SK-N-SH (cell line): ENCODE data around the gene AFAP1L1. TPM values are rescaled to one million over a fixed set of nuclear protein-coding genes. Genes with fewer than 3 reads are reported as not detected.

Experiments used
- CTCF ChIA-PET: fragments of 300-600, 350-600 bp; formaldehyde crosslinking; extraction: SDS; loops from one replicate; lab custom pipeline; 2021; lab: Yijun Ruan, JAX
- POLR2A ChIA-PET: fragments of 350-600 bp; sonication (Branson Sonifier 250); formaldehyde crosslinking; extraction: SDS; loops from one replicate; lab custom pipeline; 2020; ENCODE audit warnings: antibody characterized with exemption, inconsistent platforms; lab: Yijun Ruan, JAX
- DNase-seq: peaks from one replicate; pipeline ENCODE4 v3.0.0; 2012
- H2AFZ ChIP-seq: fragments of 200-600 bp; sonication (generic); 2 replicates; pipeline ENCODE4 v1.8.1; 2016; ENCODE audit warnings: antibody characterized with exemption, mild to moderate bottlenecking, low read depth
- H3F3A ChIP-seq: fragments of 200-600 bp; sonication (generic); replicated peaks from 2 replicates; pipeline ENCODE3; 2016; ENCODE audit warnings: antibody characterized with exemption, mild to moderate bottlenecking; ENCODE audit not compliant: insufficient read depth
- H3K27ac ChIP-seq, 2 experiments: fragments of 200-500 bp in 1 of 2; fragments of 200-600 bp in 1 of 2; sonication (Bioruptor generic) in 1 of 2; sonication (generic), shearing (Covaris generic) in 1 of 2; 2 replicates each; pipeline versions ENCODE4 v1.5.1 to v1.6.1; 2014 to 2016; ENCODE audit warnings: low read depth in 2 of 2, inconsistent platforms in 1 of 2, low read length in 1 of 2, mild to moderate bottlenecking in 1 of 2, mixed read lengths in 1 of 2
- H3K27me3 ChIP-seq: fragments of 200-600 bp; sonication (generic), shearing (Covaris generic); 2 replicates; pipeline ENCODE4 v1.6.1; 2016; ENCODE audit warnings: mixed run types; ENCODE audit not compliant: insufficient read depth
- H3K36me3 ChIP-seq, 2 experiments: fragments of 200-500 bp in 1 of 2; fragments of 200-600 bp in 1 of 2; sonication (Bioruptor generic) in 1 of 2; sonication (generic) in 1 of 2; replicated peaks in 1 of 2; 2 replicates each; pipeline versions ENCODE3 to v1.5.1; 2014 to 2016; ENCODE audit warnings: low read length in 1 of 2, mild to moderate bottlenecking in 1 of 2; ENCODE audit not compliant: insufficient read depth in 2 of 2, control insufficient read depth in 1 of 2
- H3K4me1 ChIP-seq, 2 experiments: fragments of 200-500 bp in 1 of 2; fragments of 200-600 bp in 1 of 2; sonication (Bioruptor generic) in 1 of 2; sonication (generic), shearing (Covaris generic) in 1 of 2; 2 replicates each; pipeline versions ENCODE4 v1.5.1 to v1.6.1; 2014 to 2016; ENCODE audit warnings: low read depth in 1 of 2, low read length in 1 of 2, mixed run types in 1 of 2; ENCODE audit not compliant: insufficient read depth in 2 of 2, control insufficient read depth in 1 of 2
- H3K4me2 ChIP-seq: fragments of 200-600 bp; sonication (generic), shearing (Covaris generic); 2 replicates; pipeline ENCODE4 v1.6.1; 2017; ENCODE audit warnings: mixed run types
- H3K4me3 ChIP-seq, 2 experiments: fragments of 200-500 bp in 1 of 2; fragments of 200-600 bp in 1 of 2; sonication (Bioruptor generic) in 1 of 2; sonication (generic), shearing (Covaris generic) in 1 of 2; 2 replicates each; pipeline versions ENCODE4 v1.5.1 to v1.8.1; 2014 to 2016; ENCODE audit warnings: low read depth in 2 of 2, inconsistent platforms in 1 of 2, low read length in 1 of 2, mild to moderate bottlenecking in 1 of 2, mixed read lengths in 1 of 2, moderate library complexity in 1 of 2
- H3K79me2 ChIP-seq: fragments of 200-600 bp; sonication (generic); 2 replicates; pipeline ENCODE4 v1.8.1; 2017; ENCODE audit warnings: mild to moderate bottlenecking; ENCODE audit not compliant: insufficient read depth
- H3K9ac ChIP-seq: fragments of 200-600 bp; sonication (generic); 2 replicates; pipeline ENCODE4 v1.6.1; 2017; ENCODE audit warnings: mixed run types
- H3K9me2 ChIP-seq: fragments of 200-600 bp; sonication (generic); 2 replicates; pipeline ENCODE4 v1.6.1; 2017; ENCODE audit warnings: mixed run types
- H3K9me3 ChIP-seq: fragments of 200-600 bp; sonication (generic); 2 replicates; pipeline ENCODE4 v1.6.1; 2017; ENCODE audit warnings: mixed run types, mild to moderate bottlenecking, moderate library complexity
- H4K20me1 ChIP-seq: fragments of 200-600 bp; sonication (generic); 2 replicates; pipeline ENCODE4 v1.6.1; 2017; ENCODE audit warnings: mild to moderate bottlenecking, mixed run types; ENCODE audit not compliant: insufficient read depth
- ELF1 ChIP-seq: IDR thresholded peaks from 2 replicates; pipeline ENCODE4 v1.4.0; 2012
- EZH2phosphoT487 ChIP-seq: fragments of 200-600 bp; sonication (generic); IDR thresholded peaks from 2 replicates; pipeline ENCODE4 v1.6.1; 2017; ENCODE audit warnings: low read depth, mixed run types, mild to moderate bottlenecking, antibody characterized with exemption, moderate library complexity, borderline replicate concordance
- FOSL2 ChIP-seq: IDR thresholded peaks from 2 replicates; pipeline ENCODE4 v1.4.0; 2012; ENCODE audit warnings: low read depth, mild to moderate bottlenecking, moderate library complexity, borderline replicate concordance
- GATA2 ChIP-seq: sonication (generic); formaldehyde crosslinking; IDR thresholded peaks from 2 replicates; pipeline ENCODE4 v1.5.0; 2020; ENCODE audit warnings: mild to moderate bottlenecking, missing genetic modification reagents
- JUND ChIP-seq: IDR thresholded peaks from 2 replicates; pipeline ENCODE4 v1.4.0; 2012
- MEF2A ChIP-seq: IDR thresholded peaks from 2 replicates; pipeline ENCODE4 v1.4.0; 2012; ENCODE audit warnings: low read depth, borderline replicate concordance
- NFIC ChIP-seq: IDR thresholded peaks from 2 replicates; pipeline ENCODE4 v1.4.0; 2012; ENCODE audit warnings: borderline replicate concordance
- NRF1 ChIP-seq: IDR thresholded peaks from 2 replicates; pipeline ENCODE4 v1.6.1; 2012; ENCODE audit warnings: low read depth, mild to moderate bottlenecking, low read length
- POLR2AphosphoS5 ChIP-seq: IDR thresholded peaks from 2 replicates; pipeline ENCODE4 v1.6.1; 2012; ENCODE audit warnings: low read depth, low read length
- RCOR1 ChIP-seq: fragments of 150-350 bp; IDR thresholded peaks from 2 replicates; pipeline ENCODE4 v1.6.1; 2017; ENCODE audit warnings: antibody characterized with exemption, low read length
- RXRA ChIP-seq: IDR thresholded peaks from 2 replicates; pipeline ENCODE4 v1.4.0; 2012; ENCODE audit warnings: low read depth, mild to moderate bottlenecking, borderline replicate concordance
- SIN3A ChIP-seq: IDR thresholded peaks from 2 replicates; pipeline ENCODE4 v1.6.1; 2012; ENCODE audit warnings: low read depth, mild to moderate bottlenecking, low read length, moderate library complexity, borderline replicate concordance
- SMC3 ChIP-seq: IDR thresholded peaks from 2 replicates; pipeline ENCODE4 v1.6.1; 2012; ENCODE audit warnings: low read depth, low read length, improper control_type of control experiment
- whole genome bisulfite sequencing: methylation state at CpG from one replicate; pipeline ENCODE4 v1.1.6; 2017; ENCODE audit warnings: low lambda C conversion rate; 5-methylcytosine and 5-hydroxymethylcytosine counted together
- polyA plus RNA-seq, 3 experiments: library from polyadenylated mRNA; depleted of rRNA; stranded (reverse); fragments of >200 nt; gene quantifications; 2 replicates each; pipeline ENCODE4 v1.2.3, GENCODE V29; 2012
- TF ChIP-seq, protein P1 (sequence below): IDR thresholded peaks from 2 replicates; pipeline ENCODE4 v1.4.0; 2012; ENCODE audit warnings: low read depth, borderline replicate concordance
- TF ChIP-seq, protein P2 (sequence below): IDR thresholded peaks from 2 replicates; pipeline ENCODE4 v1.6.1; 2012; ENCODE audit warnings: mild to moderate bottlenecking, low read depth, low read length, moderate library complexity
- TF ChIP-seq, protein P3 (sequence below): IDR thresholded peaks from 2 replicates; pipeline ENCODE4 v1.4.0; 2012; ENCODE audit warnings: low read depth

AFAP1L1 gene
- polyA plus RNA-seq, 1 of the 3 experiments (the other 2 are of a cell fraction): 0.82 TPM

GRCh38 chr5:149299451-149300054, 27.9 kb downstream of the AFAP1L1 start:
- Histone ChIP-seq H3K79me2 (no peaks in the 10 kb centered on the region), H3K9me2 (no peaks in the 10 kb centered on the region), H3K4me2 (no peak overlapping the region), H3K27ac (no peak overlapping the region), H3K27me3 (no peaks in the 10 kb centered on the region), H3K36me3 (no peaks in the 10 kb centered on the region), H3F3A (no peaks in the 10 kb centered on the region), H3K4me1 (peaks cover 0 to 8% of the 10 kb centered on the region in 2 experiments; a peak in 1 of 4 replicates), H4K20me1 (no peaks in the 10 kb centered on the region), H2AFZ (no peak overlapping the region), H3K4me3 (no peak overlapping the region), H3K9ac (no peak overlapping the region), H3K9me3 (no peaks in the 10 kb centered on the region)
- TF ChIP-seq SMC3 (no peak), RCOR1 (no peak), ELF1 (no peak), GATA2 (no peak), NFIC (no peak), MEF2A (no peak), FOSL2 (no peak), EZH2phosphoT487 (no peak)
- no peak for DNase-seq
- 91% methylated on average over 10 of the region's 14 CpGs for WGBS
- ChIA-PET CTCF (interaction anchor here (0.6 to 1.3 kb wide), 7 partner anchors 9 to 557 kb away, joined by 3 to 6 read pairs (median 4); partner anchors contain the start of gene CSNK1A1), POLR2A (no interaction called here)

DNA sequence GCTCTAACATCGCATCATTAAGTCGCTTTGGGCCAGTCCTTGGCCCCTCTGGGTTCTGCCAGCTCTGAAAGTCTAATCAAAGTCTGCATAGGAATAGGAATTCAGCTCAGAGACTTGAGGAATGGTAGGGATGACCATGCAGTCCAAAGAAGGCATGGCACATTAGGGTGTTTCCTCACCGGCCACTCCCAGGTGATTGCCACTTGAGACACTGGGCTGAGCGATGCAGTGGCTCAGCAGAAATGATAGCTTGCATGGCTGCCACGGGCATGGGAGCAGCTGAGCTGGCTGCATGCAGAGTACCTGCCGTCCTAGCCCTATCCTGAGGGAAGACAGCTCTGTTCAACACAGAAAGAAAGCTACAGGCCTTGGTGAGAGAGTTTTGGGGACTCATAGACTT, 28.8 kb downstream of the AFAP1L1 start:
- no peaks in the 10 kb centered on the region for H3K36me3 ChIP-seq
- CTCF ChIA-PET: interaction anchor here (1.0 to 3.2 kb wide), 4 partner anchors 11 to 251 kb away, joined by 3 to 14 read pairs (median 5); partner anchors contain the start of gene CSNK1A1
- no peak overlapping the region for H3K4me2 ChIP-seq
- peaks cover 0 to 12% of the 10 kb centered on the region in 2 experiments; a peak in 1 of 4 replicates for H3K4me1 ChIP-seq
- TF ChIP-seq, protein P1, sequence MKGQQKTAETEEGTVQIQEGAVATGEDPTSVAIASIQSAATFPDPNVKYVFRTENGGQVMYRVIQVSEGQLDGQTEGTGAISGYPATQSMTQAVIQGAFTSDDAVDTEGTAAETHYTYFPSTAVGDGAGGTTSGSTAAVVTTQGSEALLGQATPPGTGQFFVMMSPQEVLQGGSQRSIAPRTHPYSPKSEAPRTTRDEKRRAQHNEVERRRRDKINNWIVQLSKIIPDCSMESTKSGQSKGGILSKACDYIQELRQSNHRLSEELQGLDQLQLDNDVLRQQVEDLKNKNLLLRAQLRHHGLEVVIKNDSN: no peak
- TF ChIP-seq, protein P2, sequence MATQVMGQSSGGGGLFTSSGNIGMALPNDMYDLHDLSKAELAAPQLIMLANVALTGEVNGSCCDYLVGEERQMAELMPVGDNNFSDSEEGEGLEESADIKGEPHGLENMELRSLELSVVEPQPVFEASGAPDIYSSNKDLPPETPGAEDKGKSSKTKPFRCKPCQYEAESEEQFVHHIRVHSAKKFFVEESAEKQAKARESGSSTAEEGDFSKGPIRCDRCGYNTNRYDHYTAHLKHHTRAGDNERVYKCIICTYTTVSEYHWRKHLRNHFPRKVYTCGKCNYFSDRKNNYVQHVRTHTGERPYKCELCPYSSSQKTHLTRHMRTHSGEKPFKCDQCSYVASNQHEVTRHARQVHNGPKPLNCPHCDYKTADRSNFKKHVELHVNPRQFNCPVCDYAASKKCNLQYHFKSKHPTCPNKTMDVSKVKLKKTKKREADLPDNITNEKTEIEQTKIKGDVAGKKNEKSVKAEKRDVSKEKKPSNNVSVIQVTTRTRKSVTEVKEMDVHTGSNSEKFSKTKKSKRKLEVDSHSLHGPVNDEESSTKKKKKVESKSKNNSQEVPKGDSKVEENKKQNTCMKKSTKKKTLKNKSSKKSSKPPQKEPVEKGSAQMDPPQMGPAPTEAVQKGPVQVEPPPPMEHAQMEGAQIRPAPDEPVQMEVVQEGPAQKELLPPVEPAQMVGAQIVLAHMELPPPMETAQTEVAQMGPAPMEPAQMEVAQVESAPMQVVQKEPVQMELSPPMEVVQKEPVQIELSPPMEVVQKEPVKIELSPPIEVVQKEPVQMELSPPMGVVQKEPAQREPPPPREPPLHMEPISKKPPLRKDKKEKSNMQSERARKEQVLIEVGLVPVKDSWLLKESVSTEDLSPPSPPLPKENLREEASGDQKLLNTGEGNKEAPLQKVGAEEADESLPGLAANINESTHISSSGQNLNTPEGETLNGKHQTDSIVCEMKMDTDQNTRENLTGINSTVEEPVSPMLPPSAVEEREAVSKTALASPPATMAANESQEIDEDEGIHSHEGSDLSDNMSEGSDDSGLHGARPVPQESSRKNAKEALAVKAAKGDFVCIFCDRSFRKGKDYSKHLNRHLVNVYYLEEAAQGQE: no peak
- TF ChIP-seq, protein P3, sequence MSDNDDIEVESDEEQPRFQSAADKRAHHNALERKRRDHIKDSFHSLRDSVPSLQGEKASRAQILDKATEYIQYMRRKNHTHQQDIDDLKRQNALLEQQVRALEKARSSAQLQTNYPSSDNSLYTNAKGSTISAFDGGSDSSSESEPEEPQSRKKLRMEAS: no peak
- TF ChIP-seq RXRA (no peak), SMC3 (no peak), JUND (no peak), FOSL2 (no peak), EZH2phosphoT487 (no peak), POLR2AphosphoS5 (no peak), SIN3A (no peak), NRF1 (no peak)
- 82% methylated on average over 4 of the region's 6 CpGs for WGBS
- no peak overlapping the region for H3K27ac ChIP-seq
- H3F3A ChIP-seq: no peaks in the 10 kb centered on the region
- H3K9me2 ChIP-seq: no peaks in the 10 kb centered on the region
- POLR2A ChIA-PET: no interaction called here
- no peaks in the 10 kb centered on the region for H3K27me3 ChIP-seq
- H4K20me1 ChIP-seq: no peaks in the 10 kb centered on the region
- no peak for DNase-seq
- no peaks in the 10 kb centered on the region for H3K9me3 ChIP-seq
- no peak overlapping the region for H3K9ac ChIP-seq
- no peak overlapping the region for H2AFZ ChIP-seq
- H3K79me2 ChIP-seq: no peaks in the 10 kb centered on the region
- H3K4me3 ChIP-seq: no peak overlapping the region
